ENCODE data around the gene CRIP1.
A peak's percentile ranks its signal among the peaks of the same experiment; 100 is the strongest.

The CRIP1 gene

DNA sequence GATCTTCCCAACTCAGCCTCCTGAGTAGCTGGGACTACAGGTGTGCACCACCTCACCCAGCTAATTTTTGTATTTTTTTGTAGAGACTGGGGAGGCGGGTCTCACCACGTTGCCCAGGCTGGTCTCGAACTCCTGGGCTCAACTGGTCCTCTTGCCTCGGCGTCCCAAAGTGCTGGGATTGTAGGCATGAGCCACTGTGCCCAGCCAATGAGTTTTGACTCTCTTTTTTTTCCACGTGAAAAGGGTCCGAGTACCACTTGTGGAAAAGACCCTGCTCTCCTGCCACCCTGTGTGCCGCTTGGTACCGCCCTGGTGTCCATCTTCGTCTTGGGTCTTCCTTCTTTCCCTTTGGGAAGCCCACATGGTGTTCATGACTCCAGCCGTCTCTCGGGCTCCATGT lies 21.9 kb downstream of the CRIP1 start:
- no peak for DNase-seq (ENCODE audit: low read depth)
- no peak overlapping the region for H3K4me3 ChIP-seq (ENCODE audit: low read depth, low read length)
- TF ChIP-seq, protein P1, sequence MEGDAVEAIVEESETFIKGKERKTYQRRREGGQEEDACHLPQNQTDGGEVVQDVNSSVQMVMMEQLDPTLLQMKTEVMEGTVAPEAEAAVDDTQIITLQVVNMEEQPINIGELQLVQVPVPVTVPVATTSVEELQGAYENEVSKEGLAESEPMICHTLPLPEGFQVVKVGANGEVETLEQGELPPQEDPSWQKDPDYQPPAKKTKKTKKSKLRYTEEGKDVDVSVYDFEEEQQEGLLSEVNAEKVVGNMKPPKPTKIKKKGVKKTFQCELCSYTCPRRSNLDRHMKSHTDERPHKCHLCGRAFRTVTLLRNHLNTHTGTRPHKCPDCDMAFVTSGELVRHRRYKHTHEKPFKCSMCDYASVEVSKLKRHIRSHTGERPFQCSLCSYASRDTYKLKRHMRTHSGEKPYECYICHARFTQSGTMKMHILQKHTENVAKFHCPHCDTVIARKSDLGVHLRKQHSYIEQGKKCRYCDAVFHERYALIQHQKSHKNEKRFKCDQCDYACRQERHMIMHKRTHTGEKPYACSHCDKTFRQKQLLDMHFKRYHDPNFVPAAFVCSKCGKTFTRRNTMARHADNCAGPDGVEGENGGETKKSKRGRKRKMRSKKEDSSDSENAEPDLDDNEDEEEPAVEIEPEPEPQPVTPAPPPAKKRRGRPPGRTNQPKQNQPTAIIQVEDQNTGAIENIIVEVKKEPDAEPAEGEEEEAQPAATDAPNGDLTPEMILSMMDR (IDR thresholded peaks at IDR 0.05; ENCODE audit: insufficient read depth, low read depth, low read length, missing control alignments), result no peak

DNA sequence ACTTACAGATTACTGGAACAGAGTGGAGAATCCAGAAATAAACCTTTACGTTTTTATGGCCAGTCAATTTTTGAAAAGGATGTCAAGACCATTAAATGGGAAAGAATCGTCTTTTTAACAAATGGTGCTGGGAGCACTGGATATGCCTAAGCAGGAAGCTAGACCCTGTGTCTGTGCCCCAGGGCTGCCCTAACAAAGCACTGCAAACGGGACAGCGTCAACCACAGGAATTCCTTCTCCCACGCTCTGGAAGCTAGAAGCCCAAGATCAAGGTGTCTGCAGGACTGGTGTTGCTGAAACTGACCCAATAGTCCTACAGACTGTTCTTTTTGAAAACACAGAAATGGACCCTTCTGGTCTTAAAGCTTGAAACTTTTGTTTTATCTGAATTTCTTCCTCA lies 30.4 kb downstream of the CRIP1 start:
- TF ChIP-seq, protein P1 (IDR thresholded peaks at IDR 0.05; ENCODE audit: insufficient read depth, low read depth, low read length, missing control alignments), result no peak
- no peak overlapping the region for H3K4me3 ChIP-seq (ENCODE audit: low read depth, low read length)
- no peak for DNase-seq (ENCODE audit: low read depth)

DNA sequence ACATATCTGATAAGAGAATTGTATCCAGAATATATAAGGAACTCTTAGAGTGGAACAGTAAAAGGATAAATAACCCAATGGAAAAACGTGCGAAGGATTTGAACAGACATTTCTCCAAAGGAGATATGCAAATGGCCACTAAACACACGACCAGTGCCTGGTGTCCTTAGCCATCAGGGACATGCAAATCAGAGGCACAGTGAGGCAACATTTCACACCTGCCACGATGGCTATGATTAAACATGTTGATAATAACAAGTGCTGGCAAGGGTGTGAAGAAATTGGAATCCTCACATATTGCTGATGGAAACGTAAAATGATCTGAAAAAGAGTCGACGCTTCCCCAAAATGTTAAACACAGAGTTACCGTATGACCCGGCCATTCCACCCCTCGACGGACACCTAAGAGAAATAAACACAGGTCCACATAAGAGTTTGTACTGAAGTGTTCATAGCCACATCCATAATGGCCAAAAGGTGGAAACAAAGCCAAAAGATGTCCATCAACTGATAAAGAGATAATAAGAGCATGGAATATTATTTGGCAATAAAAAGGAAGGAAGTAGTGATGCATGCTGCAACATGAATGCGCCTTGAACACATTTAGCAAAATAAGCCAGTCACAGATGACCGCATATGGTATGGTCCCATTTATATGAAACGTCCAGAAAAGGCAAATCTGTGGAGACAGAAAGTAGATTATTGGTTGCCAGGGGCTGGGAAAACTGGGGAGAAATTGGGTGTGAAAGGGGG lies 33.4 kb downstream of the CRIP1 start:
- TF ChIP-seq, protein P1 (IDR thresholded peaks at IDR 0.05; ENCODE audit: insufficient read depth, low read depth, low read length, missing control alignments), result no peak
- no peak overlapping the region for H3K4me3 ChIP-seq (ENCODE audit: low read depth, low read length)
- no peak for DNase-seq (ENCODE audit: low read depth)

DNA sequence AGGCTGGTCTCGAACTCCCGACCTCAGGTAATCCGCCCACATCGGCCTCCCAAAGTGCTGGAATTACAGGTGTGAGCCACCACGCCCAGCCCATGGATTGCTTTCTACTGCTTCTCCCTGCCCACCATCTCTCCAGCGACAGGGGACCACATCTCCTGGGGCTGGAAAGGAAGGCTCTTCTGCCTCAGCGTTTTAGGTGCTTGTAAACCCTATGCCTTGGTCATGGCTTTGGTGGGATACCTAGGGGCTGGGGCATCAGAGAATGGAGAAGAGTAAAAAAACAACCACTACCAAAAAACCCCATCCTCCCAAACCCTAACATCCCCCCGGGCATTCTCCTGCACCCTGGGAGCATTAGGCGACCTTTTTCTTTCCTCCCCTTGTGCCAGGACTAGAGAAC lies 38.6 kb downstream of the CRIP1 start:
- DNase-seq (ENCODE audit: low read depth), result no peak
- H3K4me3 ChIP-seq (ENCODE audit: low read depth, low read length), result no peak overlapping the region
- TF ChIP-seq, protein P1 (IDR thresholded peaks at IDR 0.05; ENCODE audit: insufficient read depth, low read depth, low read length, missing control alignments), result no peak

DNA sequence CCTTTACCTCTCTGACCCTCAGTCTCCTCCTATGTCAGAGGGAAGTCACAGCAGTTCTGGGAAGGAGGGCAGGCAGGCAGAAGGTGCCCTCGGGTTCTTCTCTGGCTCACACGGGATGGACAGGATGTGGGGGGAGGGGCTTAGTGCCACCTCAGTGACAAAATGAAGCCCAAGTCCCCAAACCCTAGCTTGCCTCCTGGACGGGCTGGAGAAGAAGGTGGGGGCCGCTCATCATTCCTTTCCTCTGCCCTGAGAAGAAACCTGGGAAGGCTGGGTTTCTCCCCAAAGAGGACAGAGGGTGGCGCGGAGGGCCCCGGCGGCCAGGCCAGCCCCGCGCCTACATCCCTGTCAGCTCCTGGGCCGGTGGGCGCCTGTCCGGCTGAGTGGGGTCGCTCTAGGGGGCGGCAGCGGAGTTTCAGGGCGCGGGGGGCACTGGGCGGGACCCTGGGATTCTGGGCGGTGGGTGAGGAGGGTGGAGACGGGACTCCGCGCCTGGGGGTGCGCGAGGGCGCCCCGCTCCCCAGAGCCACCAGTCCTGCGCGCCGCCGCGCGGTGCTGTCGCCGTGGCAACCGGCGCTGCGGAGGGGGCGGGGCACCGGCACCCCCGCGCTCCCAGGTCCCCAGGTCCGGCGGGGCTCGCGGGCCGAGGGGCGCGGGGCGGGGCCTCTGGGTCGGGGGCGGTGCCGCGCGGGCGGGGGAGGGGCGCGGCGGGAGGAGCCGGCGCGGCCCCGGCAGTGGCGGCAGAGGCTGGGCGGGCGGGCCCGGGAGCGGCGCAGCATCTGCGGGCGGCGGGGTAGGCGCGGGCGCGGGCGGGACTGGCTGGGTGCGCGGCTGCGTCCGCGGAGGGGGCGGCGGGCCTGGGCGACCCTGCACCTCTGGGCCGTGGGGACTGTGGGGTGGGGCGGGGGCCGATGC lies 39.4 kb downstream of the CRIP1 start, which contains the start of gene TMEM121:
TMEM121 (plus strand) TSS at position 723 of the 915 bp plus-strand sequence. CDS start 2,252 bp downstream, outside the sequence.
- DNase-seq (ENCODE audit: low read depth), result peak; percentile 33
- peak within 1 kb of the TSS; percentile 30 for H3K4me3 ChIP-seq (ENCODE audit: low read depth, low read length)
- TF ChIP-seq, protein P1 (IDR thresholded peaks at IDR 0.05; ENCODE audit: insufficient read depth, low read depth, low read length, missing control alignments), result no peak

DNA sequence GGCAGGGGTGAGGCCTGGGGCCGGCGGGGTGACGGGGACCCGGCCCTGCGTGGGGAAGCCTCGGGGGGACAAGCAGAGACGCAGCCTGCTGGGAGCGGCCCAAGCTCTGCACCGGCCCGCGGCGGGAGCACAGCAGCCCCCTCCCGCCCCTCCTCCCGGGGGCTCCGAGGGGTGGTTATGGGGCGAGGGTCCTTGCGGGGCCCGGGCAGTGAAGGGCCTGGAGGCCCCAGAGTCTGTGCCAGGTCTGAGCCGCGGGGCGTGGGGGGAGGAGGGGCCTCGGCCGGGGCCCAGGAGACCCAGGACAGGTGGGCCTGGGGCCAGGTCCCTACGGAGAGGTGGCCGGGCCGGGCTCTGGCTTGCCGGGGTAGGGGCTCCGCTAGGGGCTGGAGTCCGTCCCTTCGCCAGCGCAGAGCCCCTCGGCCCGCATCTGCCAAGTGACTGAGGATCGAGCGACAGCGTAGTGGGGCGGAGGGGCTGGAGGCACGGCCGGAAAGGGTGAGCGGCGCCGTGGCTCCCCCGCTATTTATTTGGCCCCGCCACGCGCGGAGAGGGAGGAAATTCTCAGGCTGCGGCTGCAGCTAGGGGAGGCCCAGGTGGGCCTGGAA lies 40.2 kb downstream of the CRIP1 start:
- TF ChIP-seq, protein P1 (IDR thresholded peaks at IDR 0.05; ENCODE audit: insufficient read depth, low read depth, low read length, missing control alignments), result no peak
- DNase-seq (ENCODE audit: low read depth), result no peak
- H3K4me3 ChIP-seq (ENCODE audit: low read depth, low read length), result peak overlapping the region; percentile 30

Measured in GM12865 (cell line).